Measurements from ENCODE around the gene MRPL38.

MRPL38 gene

GRCh38 chr17:75901727-75902126, 3.0 kb downstream of the MRPL38 start:
- Histone ChIP-seq H3K27me3 (ENCODE audit: insufficient read depth, low read length) (no peaks in the 10 kb centered on the region), H3K79me1 (ENCODE audit: low read length) (peaks cover 7% of the 10 kb centered on the region), H3K23ac (ENCODE audit: low read length) (no peak overlapping the region), H2BK12ac (ENCODE audit: low read length) (no peak overlapping the region), H3K9me3 (ENCODE audit: insufficient read depth, low read depth, low read length) (no peaks in the 10 kb centered on the region), H3K14ac (ENCODE audit: low read length) (no peak overlapping the region), H3K9ac (ENCODE audit: low read length) (no peak overlapping the region), H2BK5ac (ENCODE audit: low read depth, low read length, poor library complexity) (no peak overlapping the region), H2AFZ (ENCODE audit: insufficient read depth, low read length, poor library complexity) (no peak overlapping the region), H3K4me1 (ENCODE audit: control insufficient read depth in 1 of 2, insufficient read depth in 2 of 2, low read length in 2 of 2) (peaks cover 8% of the 10 kb centered on the region in 2 experiments), H4K8ac (ENCODE audit: low read depth, low read length) (no peak overlapping the region), H3K36me3 (ENCODE audit: control insufficient read depth in 1 of 2, insufficient read depth in 2 of 2, low read length in 2 of 2) (peaks cover 38 to 50% of the 10 kb centered on the region in 2 experiments), H3K4me2 (ENCODE audit: low read length) (no peak overlapping the region), H3K18ac (ENCODE audit: low read length) (no peak overlapping the region), H2AK5ac (ENCODE audit: low read length) (no peak overlapping the region), H3K27ac (ENCODE audit: low read depth, low read length) (no peak overlapping the region), H3K4me3 (ENCODE audit: low read depth, low read length) (no peak overlapping the region), H4K91ac (ENCODE audit: low read depth, low read length) (no peak overlapping the region), H3K4ac (ENCODE audit: low read depth, low read length) (no peak overlapping the region), H2BK120ac (ENCODE audit: insufficient read depth, low read length, poor library complexity) (no peak overlapping the region), H4K12ac (ENCODE audit: low read depth, low read length) (no peak overlapping the region), H3K79me2 (ENCODE audit: control insufficient read depth, insufficient read depth, low read length, poor library complexity) (peaks cover 6% of the 10 kb centered on the region)
- no peak for DNase-seq
- no CpG with 5 or more reads among the region's 18 CpGs for WGBS (ENCODE audit: extremely low coverage, insufficient coverage, insufficient read length)

- no peak overlapping the region for H3K4me2 ChIP-seq (ENCODE audit: low read length)
- no peak overlapping the region for H3K14ac ChIP-seq (ENCODE audit: low read length)
- no peaks in the 10 kb centered on the region for H3K9me3 ChIP-seq (ENCODE audit: insufficient read depth, low read depth, low read length)
- no peak overlapping the region for H3K4me3 ChIP-seq (ENCODE audit: low read depth, low read length)
- peaks cover 38 to 50% of the 10 kb centered on the region in 2 experiments for H3K36me3 ChIP-seq (ENCODE audit: control insufficient read depth in 1 of 2, insufficient read depth in 2 of 2, low read length in 2 of 2)
- WGBS (ENCODE audit: extremely low coverage, insufficient coverage, insufficient read length) = no CpG with 5 or more reads among the region's 13 CpGs
- peaks cover 3 to 6% of the 10 kb centered on the region in 2 experiments for H3K4me1 ChIP-seq (ENCODE audit: control insufficient read depth in 1 of 2, insufficient read depth in 2 of 2, low read length in 2 of 2)
- no peak overlapping the region for H4K91ac ChIP-seq (ENCODE audit: low read depth, low read length)
- H3K18ac ChIP-seq (ENCODE audit: low read length) = no peak overlapping the region
- no peak overlapping the region for H3K23ac ChIP-seq (ENCODE audit: low read length)
- no peak overlapping the region for H2BK120ac ChIP-seq (ENCODE audit: insufficient read depth, low read length, poor library complexity)
- H2BK12ac ChIP-seq (ENCODE audit: low read length) = no peak overlapping the region
- H3K79me2 ChIP-seq (ENCODE audit: control insufficient read depth, insufficient read depth, low read length, poor library complexity) = peaks cover 10% of the 10 kb centered on the region
- H3K9ac ChIP-seq (ENCODE audit: low read length) = no peak overlapping the region
- no peak overlapping the region for H4K12ac ChIP-seq (ENCODE audit: low read depth, low read length)
- H3K79me1 ChIP-seq (ENCODE audit: low read length) = peaks cover 12% of the 10 kb centered on the region
- H3K27ac ChIP-seq (ENCODE audit: low read depth, low read length) = no peak overlapping the region
- H2BK5ac ChIP-seq (ENCODE audit: low read depth, low read length, poor library complexity) = no peak overlapping the region
- no peak overlapping the region for H2AFZ ChIP-seq (ENCODE audit: insufficient read depth, low read length, poor library complexity)
- no peak overlapping the region for H4K8ac ChIP-seq (ENCODE audit: low read depth, low read length)
- H2AK5ac ChIP-seq (ENCODE audit: low read length) = no peak overlapping the region
- no peak for DNase-seq
- H3K27me3 ChIP-seq (ENCODE audit: insufficient read depth, low read length) = no peaks in the 10 kb centered on the region
- H3K4ac ChIP-seq (ENCODE audit: low read depth, low read length) = no peak overlapping the region
These were observed 3.8 kb downstream of the MRPL38 start for GRCh38 chr17:75900691-75901533.

DNA sequence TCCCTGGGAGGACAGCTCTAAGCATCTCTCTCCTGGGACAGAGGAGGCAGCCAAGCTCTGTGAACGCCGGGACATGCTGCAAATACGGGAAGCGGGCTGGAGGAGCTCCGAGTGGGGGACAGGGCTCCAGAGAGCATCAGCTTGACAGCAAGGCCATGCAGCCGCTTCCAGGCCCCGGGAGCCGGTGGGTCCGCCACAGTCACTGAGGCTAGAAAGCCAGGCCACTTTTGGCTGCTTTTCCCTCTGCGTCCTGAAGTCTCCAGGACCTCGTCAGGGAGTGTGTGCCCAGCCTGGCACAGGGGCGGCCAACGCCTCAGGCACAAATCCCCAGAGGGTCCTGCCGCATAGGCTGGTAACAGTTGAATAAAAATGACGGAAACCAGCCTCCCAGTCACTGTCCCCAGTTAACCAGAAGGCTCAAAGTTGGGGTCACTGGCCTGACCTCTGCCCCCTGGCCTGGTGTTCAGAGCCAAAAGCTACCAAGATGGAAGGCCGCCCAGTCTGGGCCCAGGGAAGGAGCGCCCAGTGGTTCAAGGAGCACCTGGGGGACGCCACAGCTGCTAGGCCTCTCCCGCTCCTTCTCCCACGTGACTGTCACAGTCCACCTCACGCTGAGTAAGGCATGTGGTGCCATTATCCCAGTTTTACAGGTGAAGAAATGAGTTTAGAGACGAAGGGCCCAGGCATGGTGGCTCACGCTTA, 4.8 kb downstream of the MRPL38 start:
- Histone ChIP-seq H3K4me1 (ENCODE audit: control insufficient read depth in 1 of 2, insufficient read depth in 2 of 2, low read length in 2 of 2) (peaks cover 9 to 11% of the 10 kb centered on the region in 2 experiments), H2AFZ (ENCODE audit: insufficient read depth, low read length, poor library complexity) (no peak overlapping the region), H3K4me2 (ENCODE audit: low read length) (no peak overlapping the region), H2AK5ac (ENCODE audit: low read length) (no peak overlapping the region), H3K79me1 (ENCODE audit: low read length) (peaks cover 8% of the 10 kb centered on the region), H3K4ac (ENCODE audit: low read depth, low read length) (no peak overlapping the region), H3K23ac (ENCODE audit: low read length) (no peak overlapping the region), H2BK120ac (ENCODE audit: insufficient read depth, low read length, poor library complexity) (no peak overlapping the region), H3K9ac (ENCODE audit: low read length) (no peak overlapping the region), H3K9me3 (ENCODE audit: insufficient read depth, low read depth, low read length) (no peaks in the 10 kb centered on the region), H3K27ac (ENCODE audit: low read depth, low read length) (no peak overlapping the region), H3K18ac (ENCODE audit: low read length) (no peak overlapping the region), H3K36me3 (ENCODE audit: control insufficient read depth in 1 of 2, insufficient read depth in 2 of 2, low read length in 2 of 2) (peaks cover 38 to 50% of the 10 kb centered on the region in 2 experiments), H4K8ac (ENCODE audit: low read depth, low read length) (no peak overlapping the region), H4K12ac (ENCODE audit: low read depth, low read length) (no peak overlapping the region), H2BK5ac (ENCODE audit: low read depth, low read length, poor library complexity) (no peak overlapping the region), H3K14ac (ENCODE audit: low read length) (no peak overlapping the region), H3K79me2 (ENCODE audit: control insufficient read depth, insufficient read depth, low read length, poor library complexity) (peaks cover 13% of the 10 kb centered on the region), H2BK12ac (ENCODE audit: low read length) (no peak overlapping the region), H3K4me3 (ENCODE audit: low read depth, low read length) (no peak overlapping the region), H4K91ac (ENCODE audit: low read depth, low read length) (no peak overlapping the region), H3K27me3 (ENCODE audit: insufficient read depth, low read length) (no peaks in the 10 kb centered on the region)
- no CpG with 5 or more reads among the region's 23 CpGs for WGBS (ENCODE audit: extremely low coverage, insufficient coverage, insufficient read length)
- DNase-seq = no peak

DNA sequence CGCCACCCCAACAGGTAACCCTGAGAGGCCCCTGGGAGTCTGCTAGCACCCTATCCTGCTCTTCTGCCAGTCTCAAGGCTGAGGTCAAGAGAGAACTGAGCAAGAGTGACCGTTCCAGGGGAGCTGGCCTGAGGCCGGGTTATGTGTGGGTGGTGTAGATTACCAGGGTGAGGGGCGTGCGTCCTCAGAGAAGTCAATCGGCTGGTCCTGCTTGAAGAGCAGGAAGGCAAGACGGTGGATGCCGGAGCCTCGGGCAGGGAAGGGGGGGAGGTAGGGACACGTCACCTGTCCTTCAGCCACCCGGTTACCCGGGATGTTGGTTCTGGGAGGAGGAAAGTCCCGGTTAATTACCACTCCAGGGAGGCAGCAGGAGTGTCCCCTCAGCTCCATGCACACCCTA, 5.3 kb downstream of the MRPL38 start:
- H3K4me1 ChIP-seq (ENCODE audit: control insufficient read depth in 1 of 2, insufficient read depth in 2 of 2, low read length in 2 of 2) = peaks cover 9 to 11% of the 10 kb centered on the region in 2 experiments
- H3K9ac ChIP-seq (ENCODE audit: low read length) = no peak overlapping the region
- no CpG with 5 or more reads among the region's 13 CpGs for WGBS (ENCODE audit: extremely low coverage, insufficient coverage, insufficient read length)
- no peaks in the 10 kb centered on the region for H3K27me3 ChIP-seq (ENCODE audit: insufficient read depth, low read length)
- peaks cover 38 to 50% of the 10 kb centered on the region in 2 experiments for H3K36me3 ChIP-seq (ENCODE audit: control insufficient read depth in 1 of 2, insufficient read depth in 2 of 2, low read length in 2 of 2)
- no peak overlapping the region for H2BK12ac ChIP-seq (ENCODE audit: low read length)
- no peak overlapping the region for H2AFZ ChIP-seq (ENCODE audit: insufficient read depth, low read length, poor library complexity)
- H2BK5ac ChIP-seq (ENCODE audit: low read depth, low read length, poor library complexity) = no peak overlapping the region
- H2BK120ac ChIP-seq (ENCODE audit: insufficient read depth, low read length, poor library complexity) = no peak overlapping the region
- no peak overlapping the region for H3K4me2 ChIP-seq (ENCODE audit: low read length)
- no peak overlapping the region for H3K18ac ChIP-seq (ENCODE audit: low read length)
- peaks cover 7% of the 10 kb centered on the region for H3K79me1 ChIP-seq (ENCODE audit: low read length)
- H3K23ac ChIP-seq (ENCODE audit: low read length) = no peak overlapping the region
- no peak for DNase-seq
- H3K4me3 ChIP-seq (ENCODE audit: low read depth, low read length) = no peak overlapping the region
- no peak overlapping the region for H3K27ac ChIP-seq (ENCODE audit: low read depth, low read length)
- H4K8ac ChIP-seq (ENCODE audit: low read depth, low read length) = no peak overlapping the region
- no peak overlapping the region for H3K4ac ChIP-seq (ENCODE audit: low read depth, low read length)
- H2AK5ac ChIP-seq (ENCODE audit: low read length) = no peak overlapping the region
- no peak overlapping the region for H3K14ac ChIP-seq (ENCODE audit: low read length)
- no peak overlapping the region for H4K91ac ChIP-seq (ENCODE audit: low read depth, low read length)
- H3K79me2 ChIP-seq (ENCODE audit: control insufficient read depth, insufficient read depth, low read length, poor library complexity) = peaks cover 11% of the 10 kb centered on the region
- no peaks in the 10 kb centered on the region for H3K9me3 ChIP-seq (ENCODE audit: insufficient read depth, low read depth, low read length)
- no peak overlapping the region for H4K12ac ChIP-seq (ENCODE audit: low read depth, low read length)

Data from trophoblast cell (in vitro differentiated cells and primary cell).